ENCODE data around the gene SPINK14. TPM values are rescaled to one million over a fixed set of nuclear protein-coding genes. Genes with fewer than 3 reads are reported as not detected.

SPINK14 gene
- total RNA-seq, 4 donors from 2014 or later: not detected

DNA sequence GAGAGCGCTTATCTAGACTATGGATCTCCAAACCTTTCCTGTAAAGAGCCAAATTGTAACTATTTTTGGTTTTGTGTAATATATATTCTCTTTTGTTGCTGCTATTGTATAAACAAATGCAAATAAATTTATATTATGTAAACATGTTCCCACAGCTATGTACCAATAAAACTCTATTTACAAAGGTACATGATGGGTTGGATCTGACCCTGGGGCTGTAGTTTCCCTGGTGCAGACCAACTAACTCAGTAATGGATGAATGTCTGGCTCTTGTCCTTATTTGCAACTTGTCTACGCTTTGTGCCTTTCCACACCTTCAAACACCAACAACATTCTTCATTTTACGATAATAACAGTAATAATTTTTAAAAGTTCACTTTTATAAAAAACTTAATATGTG lies 27.5 kb upstream of the SPINK14 start:
- DNase-seq (ENCODE audit: extremely low spot score): no peak
- Histone ChIP-seq H3K36me3 (no peaks in the 10 kb centered on the region), H3K4me1 (no peaks in the 10 kb centered on the region), H3K9me3 (no peaks in the 10 kb centered on the region), H3K27me3 (no peaks in the 10 kb centered on the region), H3K4me3 (no peak overlapping the region), H3K27ac (replicated peaks in 1 of 4) (no peak overlapping the region)
- TF ChIP-seq, protein P1, sequence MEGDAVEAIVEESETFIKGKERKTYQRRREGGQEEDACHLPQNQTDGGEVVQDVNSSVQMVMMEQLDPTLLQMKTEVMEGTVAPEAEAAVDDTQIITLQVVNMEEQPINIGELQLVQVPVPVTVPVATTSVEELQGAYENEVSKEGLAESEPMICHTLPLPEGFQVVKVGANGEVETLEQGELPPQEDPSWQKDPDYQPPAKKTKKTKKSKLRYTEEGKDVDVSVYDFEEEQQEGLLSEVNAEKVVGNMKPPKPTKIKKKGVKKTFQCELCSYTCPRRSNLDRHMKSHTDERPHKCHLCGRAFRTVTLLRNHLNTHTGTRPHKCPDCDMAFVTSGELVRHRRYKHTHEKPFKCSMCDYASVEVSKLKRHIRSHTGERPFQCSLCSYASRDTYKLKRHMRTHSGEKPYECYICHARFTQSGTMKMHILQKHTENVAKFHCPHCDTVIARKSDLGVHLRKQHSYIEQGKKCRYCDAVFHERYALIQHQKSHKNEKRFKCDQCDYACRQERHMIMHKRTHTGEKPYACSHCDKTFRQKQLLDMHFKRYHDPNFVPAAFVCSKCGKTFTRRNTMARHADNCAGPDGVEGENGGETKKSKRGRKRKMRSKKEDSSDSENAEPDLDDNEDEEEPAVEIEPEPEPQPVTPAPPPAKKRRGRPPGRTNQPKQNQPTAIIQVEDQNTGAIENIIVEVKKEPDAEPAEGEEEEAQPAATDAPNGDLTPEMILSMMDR (IDR thresholded peaks at IDR 0.05): no peak
- TF ChIP-seq EP300 (IDR thresholded peaks at IDR 0.05): no peak
- TF ChIP-seq POLR2AphosphoS5 (IDR thresholded peaks at IDR 0.05): no peak
- TF ChIP-seq POLR2A (IDR thresholded peaks at IDR 0.05; ENCODE audit: low read depth): no peak
- intact Hi-C loops (cut with DNase I): no loop called here
- 93% methylated on average over 3 of the region's 3 CpGs for WGBS

DNA sequence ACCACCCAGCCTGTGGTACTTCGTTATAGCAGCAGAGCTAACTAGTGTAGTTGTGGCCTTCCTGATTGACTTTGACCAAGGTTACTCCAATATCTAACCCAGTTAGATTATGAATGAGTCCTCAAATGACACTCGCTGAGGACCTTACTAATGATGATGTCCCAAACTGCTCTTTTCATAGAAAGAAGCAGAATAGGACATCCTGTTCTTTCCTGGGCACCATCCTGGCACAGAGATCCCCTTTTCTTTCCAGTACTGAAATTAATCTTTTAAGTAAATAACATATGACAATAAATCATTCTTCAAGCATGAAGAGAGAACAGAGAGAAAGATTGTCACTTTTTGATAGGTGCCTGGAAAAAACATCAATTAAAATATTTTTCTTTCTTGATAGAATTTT lies 26.7 kb upstream of the SPINK14 start:
- Histone ChIP-seq H3K27ac (replicated peaks in 1 of 4) (no peak overlapping the region), H3K4me1 (no peaks in the 10 kb centered on the region), H3K9me3 (no peaks in the 10 kb centered on the region), H3K27me3 (no peaks in the 10 kb centered on the region), H3K36me3 (no peaks in the 10 kb centered on the region), H3K4me3 (no peak overlapping the region)
- 87% methylated on average over 2 of the region's 2 CpGs for WGBS
- intact Hi-C loops (cut with DNase I): no loop called here
- TF ChIP-seq, protein P1 (IDR thresholded peaks at IDR 0.05): no peak
- TF ChIP-seq POLR2A (IDR thresholded peaks at IDR 0.05; ENCODE audit: low read depth) (no peak), POLR2AphosphoS5 (IDR thresholded peaks at IDR 0.05) (no peak), EP300 (IDR thresholded peaks at IDR 0.05) (no peak)
- DNase-seq (ENCODE audit: extremely low spot score): no peak

- no peaks in the 10 kb centered on the region for H3K9me3 ChIP-seq
- no peak for DNase-seq (ENCODE audit: extremely low spot score)
- intact Hi-C loops (cut with DNase I): no loop called here
- H3K36me3 ChIP-seq: no peaks in the 10 kb centered on the region
- H3K27me3 ChIP-seq: no peaks in the 10 kb centered on the region
- H3K4me3 ChIP-seq: no peak overlapping the region
- no peaks in the 10 kb centered on the region for H3K4me1 ChIP-seq
- TF ChIP-seq, protein P1 (IDR thresholded peaks at IDR 0.05): no peak
- TF ChIP-seq POLR2AphosphoS5 (IDR thresholded peaks at IDR 0.05): no peak
- no peak overlapping the region for H3K27ac ChIP-seq (replicated peaks in 1 of 4)
Observed at GRCh38 chr5:148145916-148146315, 22.4 kb upstream of the SPINK14 start.

DNA sequence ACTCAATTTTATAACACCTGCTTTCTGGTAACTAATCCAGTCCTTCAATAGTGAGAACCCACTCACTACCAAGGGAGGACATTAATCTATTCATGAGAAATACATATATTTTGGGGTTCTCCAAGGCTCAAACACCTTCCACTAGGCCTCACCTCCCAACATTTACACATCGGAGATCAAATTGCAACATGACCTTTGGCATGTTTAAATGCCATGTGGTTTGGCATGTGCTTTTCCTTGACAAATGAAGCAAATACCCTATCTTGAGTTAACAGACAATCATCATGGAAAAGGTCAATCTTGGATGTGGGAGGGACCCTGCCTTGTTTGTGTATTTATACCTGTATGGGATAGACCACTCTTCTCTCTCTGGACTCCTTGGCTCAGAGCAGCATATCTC lies 21.9 kb upstream of the SPINK14 start:
- no peak for TF ChIP-seq POLR2AphosphoS5 (IDR thresholded peaks at IDR 0.05)
- no peak for TF ChIP-seq EP300 (IDR thresholded peaks at IDR 0.05)
- no peak for TF ChIP-seq POLR2A (IDR thresholded peaks at IDR 0.05; ENCODE audit: low read depth)
- TF ChIP-seq, protein P1 (IDR thresholded peaks at IDR 0.05): no peak
- 92% methylated on average over 1 of the region's 1 CpG for WGBS
- Histone ChIP-seq H3K27ac (replicated peaks in 1 of 4) (no peak overlapping the region), H3K36me3 (no peaks in the 10 kb centered on the region), H3K9me3 (no peaks in the 10 kb centered on the region), H3K4me3 (no peak overlapping the region), H3K27me3 (no peaks in the 10 kb centered on the region), H3K4me1 (no peaks in the 10 kb centered on the region)
- intact Hi-C loops (cut with DNase I): no loop called here
- no peak for DNase-seq (ENCODE audit: extremely low spot score)

DNA sequence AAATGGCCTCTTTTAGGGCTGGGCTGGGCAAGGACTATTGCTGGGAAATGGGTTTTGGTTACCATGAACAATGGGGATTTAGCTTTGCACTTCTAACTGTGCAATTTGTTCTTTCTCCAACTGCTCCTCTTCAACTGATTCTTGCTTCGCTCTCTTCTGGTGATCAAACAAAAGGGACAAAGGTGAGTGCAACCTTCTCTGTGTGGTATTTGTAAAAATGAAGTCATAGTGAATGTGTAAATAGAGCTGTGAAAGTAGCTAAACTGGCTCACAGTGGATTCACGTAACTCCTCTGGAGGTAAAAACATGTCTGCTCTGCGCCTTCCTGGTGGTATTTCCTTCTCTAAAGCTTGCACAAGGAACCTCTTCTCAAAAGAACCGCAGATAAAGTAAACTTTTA lies 20.9 kb upstream of the SPINK14 start:
- no peak overlapping the region for H3K4me3 ChIP-seq
- whole genome bisulfite sequencing: 74% methylated on average over 4 of the region's 4 CpGs
- intact Hi-C loops (cut with DNase I): no loop called here

More for the DNA sequence above, 20.9 kb upstream of the SPINK14 start:
- H3K36me3 ChIP-seq: no peaks in the 10 kb centered on the region
- H3K27ac ChIP-seq (replicated peaks in 1 of 4): no peak overlapping the region
- H3K9me3 ChIP-seq: no peaks in the 10 kb centered on the region
- no peaks in the 10 kb centered on the region for H3K27me3 ChIP-seq
- DNase-seq (ENCODE audit: extremely low spot score): no peak
- H3K4me1 ChIP-seq: no peaks in the 10 kb centered on the region
- TF ChIP-seq, protein P1 (IDR thresholded peaks at IDR 0.05): no peak
- TF ChIP-seq POLR2AphosphoS5 (IDR thresholded peaks at IDR 0.05) (no peak), EP300 (IDR thresholded peaks at IDR 0.05) (no peak), POLR2A (IDR thresholded peaks at IDR 0.05; ENCODE audit: low read depth) (no peak)
